ENCODE measurements around the gene LIPT1.
A peak's percentile ranks its signal among the peaks of the same experiment; 100 is the strongest.
"Not testable (repeated sequence)": the region's sequence is repeated elsewhere in the genome, so short reads cannot be mapped to it uniquely, and the experiment has no call there.

Gene LIPT1

DNA sequence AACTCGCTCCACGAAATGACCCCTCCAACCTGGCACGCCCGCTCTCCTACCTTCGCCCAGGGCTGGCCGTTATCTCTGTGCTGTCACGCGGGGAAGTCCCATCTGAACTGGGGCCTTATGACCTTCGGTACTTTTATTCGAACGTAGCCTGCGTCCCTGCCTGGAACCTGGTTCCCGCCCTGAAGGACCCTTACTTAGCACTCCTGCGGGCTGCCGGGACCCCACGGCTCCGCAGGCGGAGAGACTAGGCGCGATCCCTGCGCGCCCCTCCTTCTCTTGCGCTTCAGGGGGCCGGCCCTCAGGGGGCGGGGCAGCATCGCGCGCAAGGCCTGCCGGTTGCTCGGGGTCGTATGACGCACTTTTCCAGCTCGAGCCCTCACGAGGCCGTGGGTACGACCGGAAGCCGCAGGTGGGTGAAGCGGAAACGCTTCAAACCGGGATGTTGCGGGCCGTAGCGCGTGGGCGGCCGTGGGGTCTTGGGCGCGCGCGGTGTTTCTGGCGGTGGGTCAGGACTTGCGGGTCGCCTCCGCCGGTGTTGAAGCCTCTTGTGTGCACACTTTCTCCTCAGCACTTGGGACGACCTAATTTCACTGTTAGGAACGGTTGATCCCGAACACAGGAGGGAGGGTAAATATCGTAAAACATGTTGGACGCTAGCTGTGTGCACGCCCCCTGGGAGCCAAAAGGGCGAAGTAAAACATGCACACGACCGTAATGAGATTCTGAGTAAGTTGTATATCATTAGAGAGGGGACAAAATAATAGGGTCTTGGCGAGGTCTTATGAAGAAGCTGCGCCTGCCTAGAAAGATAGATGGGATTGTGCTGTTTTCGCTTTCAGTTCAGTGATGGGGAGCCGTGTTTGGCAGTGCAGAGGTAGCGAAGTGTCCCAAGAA lies at the start of gene LIPT1, which contains the start of gene TSGA10:
TSS of gene LIPT1 (plus strand) at position 325 of the 894 bp plus-strand sequence. CDS start 6,991 bp downstream, outside the sequence.
TSS of gene TSGA10 (minus strand) at position 300 of the 894 bp plus-strand sequence. CDS start 45,503 bp downstream, outside the sequence.
- peak; percentile 87 for DNase-seq (ENCODE audit: low read depth)

DNA sequence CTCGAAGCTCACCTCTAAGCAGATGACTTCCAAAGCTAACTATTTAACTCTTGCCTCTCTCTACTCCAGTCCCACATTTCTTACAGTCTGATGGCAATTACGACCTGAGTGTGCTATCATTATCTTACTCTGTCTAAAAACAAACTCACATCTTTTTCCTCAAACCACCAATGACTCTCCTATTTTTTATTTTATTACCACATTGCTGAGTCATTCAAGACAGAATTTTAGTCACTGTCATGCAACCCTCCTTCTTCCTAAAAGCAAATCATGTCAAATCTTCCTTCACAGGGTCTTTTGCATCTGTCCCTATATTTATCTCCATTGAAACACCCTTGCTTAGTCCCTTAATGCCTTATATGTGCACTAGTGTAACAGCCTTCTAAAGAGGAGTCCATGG lies 47.9 kb upstream of the LIPT1 start:
- DNase-seq (ENCODE audit: low read depth): no peak

DNA sequence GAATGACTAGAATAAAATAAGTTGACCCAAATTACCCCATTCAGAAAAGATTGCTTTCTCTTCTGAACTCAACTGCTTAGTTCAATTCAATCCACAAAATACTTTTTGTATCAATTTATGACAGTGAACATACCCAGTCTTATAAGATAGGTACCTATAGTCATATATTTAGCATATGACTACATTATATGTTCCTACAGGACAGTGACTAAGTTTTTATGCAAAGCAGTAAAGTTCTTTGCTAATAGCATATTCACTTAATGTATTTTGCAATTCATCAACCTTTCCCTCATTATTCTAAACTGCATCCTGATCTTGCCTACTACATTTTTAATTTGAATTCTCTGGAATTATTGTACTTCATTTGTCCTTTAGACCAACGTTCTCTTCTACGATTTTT lies 43.5 kb upstream of the LIPT1 start:
- no peak for DNase-seq (ENCODE audit: low read depth)

DNA sequence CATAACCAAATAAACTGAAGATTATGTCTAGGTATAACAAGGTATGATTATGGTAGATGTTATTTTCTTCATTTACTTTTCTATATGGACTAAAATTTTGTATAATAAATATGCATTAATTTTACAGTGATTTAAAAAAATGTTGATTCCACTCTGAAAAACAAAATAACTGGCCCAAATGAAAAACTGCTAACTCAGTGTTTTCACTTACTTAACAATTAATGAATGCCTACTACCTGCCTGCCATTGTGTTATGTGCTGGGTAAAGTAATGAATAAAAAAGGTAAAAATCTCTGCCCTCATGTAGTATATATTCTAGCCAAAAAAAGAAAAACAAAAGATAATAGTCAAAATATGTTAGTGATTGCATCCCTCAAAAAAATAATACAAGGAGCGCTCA lies 42.8 kb upstream of the LIPT1 start:
- no peak for DNase-seq (ENCODE audit: low read depth)

DNA sequence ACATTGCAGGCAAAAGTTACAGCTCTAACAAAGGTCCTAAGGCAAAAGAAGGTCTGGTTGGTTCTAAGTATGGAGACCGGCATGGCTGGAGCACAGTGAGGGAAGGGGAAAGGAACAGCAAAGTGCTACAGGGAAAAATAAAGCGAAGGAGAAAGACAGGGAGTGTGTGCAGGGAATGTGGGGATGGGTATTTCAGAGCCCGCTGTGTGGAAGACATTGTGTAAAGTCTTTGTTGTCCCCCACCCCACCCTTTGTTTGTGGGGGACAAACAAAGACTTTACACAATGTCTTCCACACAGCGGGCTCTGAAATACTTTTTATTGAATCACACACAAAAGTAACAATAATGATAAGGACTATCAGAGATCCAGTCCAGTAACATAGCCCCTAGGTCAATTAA lies 42.1 kb upstream of the LIPT1 start:
- no peak for DNase-seq (ENCODE audit: low read depth)

DNA sequence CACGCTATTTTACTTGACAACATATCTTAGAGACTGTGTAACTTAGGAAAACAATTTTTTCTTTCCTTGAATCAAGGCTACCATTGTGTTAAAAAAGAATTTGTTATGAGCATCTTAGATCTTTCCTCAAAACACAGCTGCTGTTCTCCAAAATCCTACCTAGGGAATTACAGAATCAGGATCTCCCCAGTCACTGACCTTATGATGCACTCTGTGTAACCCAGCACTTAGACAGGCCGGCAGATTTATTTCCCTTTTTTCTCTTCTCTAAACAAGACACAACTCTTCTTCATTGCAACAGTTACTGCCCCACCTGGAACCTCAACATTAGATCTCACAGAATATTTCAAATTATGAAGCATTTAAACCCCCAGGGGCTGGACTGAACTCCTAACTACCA lies 26.8 kb upstream of the LIPT1 start:
- DNase-seq (ENCODE audit: low read depth): no peak

DNA sequence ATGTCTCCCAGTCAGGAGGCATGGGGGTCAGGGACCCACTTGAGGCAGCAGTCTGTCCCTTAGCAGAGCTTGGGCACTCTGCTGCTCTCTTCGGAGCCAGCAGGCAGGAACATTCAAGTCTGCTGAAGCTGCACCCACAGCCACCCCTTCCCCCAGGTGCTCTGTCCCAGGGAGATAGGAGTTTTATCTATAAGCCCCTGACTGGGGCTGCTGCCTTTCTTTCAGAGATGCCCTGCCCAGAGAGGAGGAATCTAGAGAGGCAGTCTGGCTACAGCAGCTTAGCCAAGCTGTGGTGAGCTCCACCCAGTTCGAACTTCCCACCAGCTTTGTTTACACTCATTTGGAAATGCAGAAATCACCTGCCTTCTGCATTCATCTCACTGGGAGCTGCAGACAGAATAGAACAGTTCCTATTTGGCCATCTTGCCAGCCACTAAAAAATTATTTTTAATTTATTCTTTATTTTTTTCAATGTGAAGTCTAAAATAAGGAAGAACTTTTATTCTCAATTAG lies 19.7 kb upstream of the LIPT1 start:
- not testable (repeated sequence) for DNase-seq (ENCODE audit: low read depth)

DNA sequence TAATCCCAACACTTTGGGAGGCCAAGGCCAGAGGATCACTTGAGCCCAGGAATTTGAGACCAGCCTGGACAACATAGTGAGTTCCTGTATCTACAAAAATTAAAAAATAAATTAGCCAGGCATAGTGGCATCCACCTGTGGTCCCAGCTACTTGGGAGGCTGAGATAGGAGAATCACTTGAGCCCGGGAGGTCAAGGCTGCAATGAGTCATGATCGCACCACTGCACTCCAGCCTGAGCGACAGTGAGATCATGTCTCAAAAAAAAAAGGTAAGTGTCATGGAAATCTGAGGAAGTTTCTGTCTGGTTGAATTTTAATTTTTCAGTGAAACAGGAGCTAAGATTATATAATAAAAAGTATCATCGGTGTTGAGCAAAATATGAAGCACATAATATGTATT lies 15.8 kb upstream of the LIPT1 start:
- no peak for DNase-seq (ENCODE audit: low read depth)

DNA sequence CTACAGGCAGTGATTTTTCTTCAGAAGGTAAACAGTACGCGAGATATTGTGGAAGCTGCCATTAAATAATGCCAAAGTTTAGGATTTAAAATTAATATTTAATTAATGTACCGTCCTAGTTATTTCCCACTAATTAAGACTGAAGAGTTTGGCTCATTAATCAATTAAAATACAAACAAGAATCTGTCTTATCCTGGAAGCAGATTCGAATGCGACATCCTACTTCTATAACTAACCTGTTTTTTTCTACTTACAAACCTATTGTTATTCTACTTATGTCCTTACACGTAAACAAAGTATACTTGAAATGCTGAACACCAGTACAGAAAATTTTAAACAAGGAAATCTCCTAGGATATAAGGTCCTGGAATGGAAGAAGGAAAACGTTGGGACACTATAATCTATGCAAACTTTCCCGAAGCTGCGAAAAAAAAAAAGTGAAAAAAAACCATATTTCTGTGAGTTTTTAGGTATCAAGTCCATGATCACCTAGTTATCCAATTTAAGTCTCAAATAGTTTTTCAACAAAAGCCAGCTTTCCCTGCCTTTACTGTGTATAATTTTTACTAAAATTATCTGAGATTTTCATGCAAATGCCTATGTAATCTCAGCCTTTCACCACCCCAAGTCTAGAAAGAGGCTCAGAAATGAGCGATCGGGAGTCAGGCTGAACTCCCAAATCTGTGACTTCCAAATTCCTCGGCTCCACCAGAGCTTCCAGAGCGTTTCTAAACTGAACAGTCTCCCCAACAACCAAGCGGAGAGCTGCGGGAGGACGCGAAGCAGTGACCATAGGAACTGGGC lies 14.5 kb upstream of the LIPT1 start:
- no peak for DNase-seq (ENCODE audit: low read depth)

DNA sequence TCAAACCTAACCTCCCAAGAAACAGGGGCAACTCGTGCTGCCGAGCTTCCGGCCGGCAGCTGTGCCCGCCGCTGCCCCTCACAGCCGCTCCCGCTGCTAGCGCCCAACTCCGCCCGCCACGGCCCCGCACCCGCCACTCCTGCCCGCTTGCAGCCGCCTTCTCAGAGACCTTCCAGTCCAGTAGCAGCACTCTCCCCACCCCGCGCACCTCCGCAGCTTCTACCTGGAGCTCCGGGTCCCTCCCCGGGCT lies 14.0 kb upstream of the LIPT1 start:
- no peak for DNase-seq (ENCODE audit: low read depth)

DNA sequence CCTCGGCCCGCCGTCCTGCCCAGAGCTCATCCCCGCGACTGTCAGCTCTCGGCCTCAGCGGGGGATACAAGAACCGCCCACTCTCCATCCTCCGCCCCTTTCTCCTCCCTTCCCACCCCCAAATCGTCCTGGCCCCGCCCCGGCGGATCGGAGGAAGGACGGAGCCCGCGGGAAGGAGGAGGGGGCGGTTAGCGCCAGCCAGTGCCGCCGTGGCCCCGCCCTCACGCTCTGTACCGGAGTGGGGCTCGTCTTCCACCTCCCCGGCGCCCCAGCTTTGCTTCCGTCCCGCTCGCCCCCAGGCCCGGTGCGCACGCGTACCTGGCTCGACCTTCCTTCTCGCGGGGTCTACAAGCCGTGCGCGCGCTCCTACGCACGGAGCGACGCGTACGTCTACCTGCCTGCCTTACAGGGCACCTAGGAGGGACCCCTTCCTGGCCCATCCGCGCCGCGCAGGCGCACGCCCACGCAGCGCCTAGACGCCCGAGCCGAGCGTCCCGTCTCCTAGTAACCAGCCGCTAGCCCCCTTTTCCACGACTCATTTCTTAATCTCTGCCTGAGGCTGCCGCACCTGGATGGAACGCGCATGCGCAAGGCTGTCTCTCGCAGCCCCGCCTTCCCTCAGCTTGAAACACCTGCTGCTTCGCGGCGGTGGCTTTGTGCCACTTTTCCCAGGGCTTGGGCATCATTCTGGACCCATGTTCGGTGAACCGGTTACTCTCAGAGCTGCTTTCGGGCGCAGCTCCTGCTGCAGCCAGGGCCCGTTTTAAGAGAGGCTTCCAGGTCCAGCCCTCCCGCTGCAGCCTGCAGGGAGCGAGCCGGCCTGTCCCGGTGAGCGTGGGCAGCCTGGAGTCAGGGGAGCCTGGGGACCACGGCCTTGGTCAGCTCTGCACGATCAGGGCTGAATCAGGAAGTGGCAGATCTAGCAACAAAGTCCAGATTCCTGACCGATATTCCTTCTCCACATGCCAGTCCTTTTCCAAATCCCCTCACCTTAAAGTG lies 13.4 kb upstream of the LIPT1 start, which contains the start of gene C2orf15:
TSS of gene C2orf15 (plus strand) at position 598 of the 999 bp plus-strand sequence. CDS start 8,852 bp downstream, outside the sequence.
- peak; percentile 96 for DNase-seq (ENCODE audit: low read depth)

DNA sequence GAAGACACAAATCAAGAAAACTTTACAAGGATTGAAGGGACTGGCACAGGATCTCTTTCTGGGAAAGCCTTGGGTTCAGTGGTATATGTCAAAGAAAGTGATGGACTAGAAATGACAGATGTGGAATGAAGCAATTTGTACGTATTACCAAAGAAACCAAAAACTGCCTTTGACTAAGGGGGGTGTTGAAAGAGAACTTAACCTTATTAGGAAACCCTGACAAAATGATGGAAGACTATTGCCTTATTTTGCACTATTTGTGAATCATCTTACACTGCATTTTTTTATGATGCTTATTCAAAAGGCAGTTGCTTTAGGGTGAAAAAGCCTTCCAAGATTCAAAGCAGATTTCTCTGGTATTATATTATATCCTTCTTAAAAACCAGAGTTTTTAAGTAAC lies 4.1 kb upstream of the LIPT1 start:
- no peak for DNase-seq (ENCODE audit: low read depth)

DNA sequence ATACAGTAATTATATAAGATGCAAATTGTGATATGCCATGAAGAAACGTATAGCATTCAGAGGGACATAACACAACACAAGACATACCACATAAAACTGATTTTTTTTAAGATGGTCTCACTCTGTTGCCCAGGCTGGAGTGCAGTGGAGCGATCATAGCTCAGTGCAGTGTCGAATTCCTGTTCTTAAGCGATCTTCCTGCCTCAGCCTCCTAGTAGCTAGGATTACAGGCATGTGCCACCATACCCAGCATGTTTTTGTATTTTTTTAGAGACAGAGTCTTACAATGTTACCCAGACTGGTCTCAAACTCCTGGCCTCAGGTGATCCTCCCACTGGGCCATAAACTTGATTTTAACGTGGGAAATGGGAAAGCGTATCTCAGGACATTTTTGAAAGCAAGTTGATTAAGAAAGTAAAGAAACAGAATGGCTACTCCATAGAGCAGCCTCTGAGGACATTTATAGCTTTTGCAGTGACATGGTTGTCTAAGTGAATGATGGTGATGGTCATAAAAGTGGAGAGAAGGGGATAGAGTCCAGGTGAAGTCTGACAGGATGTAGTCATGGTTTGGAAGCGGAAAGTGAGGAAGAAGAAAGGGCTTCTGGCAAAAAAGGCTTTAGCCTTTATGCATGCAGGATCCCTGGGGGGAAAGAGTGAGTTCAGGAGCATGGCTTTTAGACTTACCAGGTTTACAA lies 2.4 kb upstream of the LIPT1 start:
- DNase-seq (ENCODE audit: low read depth): no peak

DNA sequence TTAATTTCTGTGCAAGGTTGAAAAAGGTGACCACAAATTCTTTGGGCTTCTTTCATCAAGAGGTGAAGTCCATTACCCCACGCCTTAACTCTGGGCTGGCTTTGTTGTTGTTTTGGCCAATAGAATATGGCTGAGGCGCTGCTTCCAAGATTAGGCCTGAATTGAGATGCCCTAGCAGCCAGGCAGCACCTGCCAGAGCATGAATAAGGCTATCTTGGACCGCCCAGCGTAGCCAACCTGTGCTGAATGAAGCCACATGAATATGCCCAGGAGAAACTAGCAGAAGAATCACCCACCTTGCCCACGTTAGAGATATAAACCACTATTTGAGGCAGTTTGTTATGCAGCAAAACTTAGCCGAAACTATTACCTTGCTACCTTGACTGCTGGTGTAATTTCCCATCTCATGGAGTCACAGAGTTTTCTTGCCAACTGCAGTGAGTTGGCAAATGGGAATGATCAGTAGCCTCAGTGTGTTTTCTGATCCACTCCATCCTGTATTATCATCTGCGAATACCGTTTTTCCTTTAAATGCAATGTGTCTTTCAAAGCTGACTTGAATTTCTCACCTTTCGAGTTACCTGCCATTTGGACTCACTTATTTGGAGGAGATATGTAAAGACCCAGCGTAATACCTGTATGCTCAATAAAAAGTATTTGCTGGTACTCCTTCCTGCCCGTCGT lies 704 bp upstream of the LIPT1 start:
- DNase-seq (ENCODE audit: low read depth): no peak

DNA sequence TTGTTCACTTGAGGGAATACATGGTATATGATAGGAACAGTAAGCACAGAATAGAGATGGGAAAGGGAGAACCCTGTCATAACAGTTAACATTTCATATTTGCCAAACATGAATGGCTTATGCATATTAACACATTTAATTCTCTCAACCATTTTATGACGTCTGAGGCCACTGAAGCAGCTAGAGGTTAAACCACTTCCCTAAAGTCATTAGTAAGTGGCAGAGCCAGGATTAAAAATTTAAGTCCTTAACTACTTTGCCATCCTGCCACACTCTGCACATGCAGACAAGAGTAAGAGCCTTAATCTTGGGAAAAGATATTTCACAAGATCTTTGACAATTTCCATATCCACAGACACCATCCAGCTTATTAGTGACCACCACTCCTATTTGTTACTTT lies 2.1 kb downstream of the LIPT1 start:
- DNase-seq (ENCODE audit: low read depth): no peak

DNA sequence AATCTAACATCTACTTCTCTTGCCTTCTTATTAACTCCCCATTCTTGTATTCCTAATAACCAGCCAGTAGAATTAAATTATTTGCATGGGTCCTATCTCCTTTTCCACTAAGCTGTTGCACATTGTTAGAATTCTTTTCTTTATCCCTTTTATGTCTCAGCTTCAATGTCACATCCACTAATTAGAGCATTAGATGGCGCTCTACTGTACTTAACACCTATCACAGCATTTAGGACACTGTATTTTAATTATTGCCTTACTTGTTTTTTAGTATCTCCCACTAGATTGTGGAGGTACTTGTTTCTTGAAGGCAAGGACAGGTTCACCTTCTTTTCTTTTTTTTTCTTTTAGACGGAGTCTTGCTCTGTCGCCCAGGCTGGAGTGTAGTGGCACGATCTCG lies 3.8 kb downstream of the LIPT1 start:
- DNase-seq (ENCODE audit: low read depth): no peak

DNA sequence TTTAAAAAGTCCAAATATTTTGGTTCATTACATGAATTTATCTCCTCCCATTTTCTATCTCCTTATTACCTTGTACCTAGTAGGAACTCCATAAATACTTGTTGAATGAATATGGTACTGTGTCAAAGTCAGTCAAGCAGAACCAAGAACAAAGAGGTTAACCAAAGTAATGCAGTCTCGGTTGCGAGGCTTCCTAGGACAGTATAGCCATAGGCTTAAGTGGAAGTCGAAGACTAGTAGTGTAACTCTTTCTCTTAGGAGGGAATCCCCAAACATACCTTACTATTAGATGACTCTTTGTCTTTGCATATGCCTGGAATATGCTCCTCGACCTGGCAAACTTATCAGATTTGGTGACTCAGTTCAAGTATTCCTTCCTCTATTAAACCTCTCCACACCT lies 4.8 kb downstream of the LIPT1 start:
- DNase-seq (ENCODE audit: low read depth): no peak

DNA sequence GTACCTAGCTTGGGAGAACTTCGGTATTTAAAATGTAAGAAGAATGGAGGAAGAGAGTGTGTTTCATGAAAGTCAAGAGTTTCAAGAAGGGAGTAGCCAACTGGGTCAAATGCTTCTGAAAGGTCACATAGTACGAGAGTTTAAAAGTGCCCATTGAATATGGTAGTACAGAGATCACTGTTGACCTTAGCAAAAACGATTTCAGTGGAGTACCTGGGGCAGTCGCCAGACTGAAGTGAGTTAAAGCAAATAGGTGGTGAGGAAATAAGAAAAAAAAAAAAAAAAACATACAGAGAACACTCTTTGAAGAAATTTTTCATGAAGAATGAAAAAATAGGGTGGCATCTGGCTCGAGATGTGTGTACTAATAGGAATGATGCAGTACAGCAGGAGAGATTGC lies 11.5 kb downstream of the LIPT1 start:
- DNase-seq (ENCODE audit: low read depth): no peak

DNA sequence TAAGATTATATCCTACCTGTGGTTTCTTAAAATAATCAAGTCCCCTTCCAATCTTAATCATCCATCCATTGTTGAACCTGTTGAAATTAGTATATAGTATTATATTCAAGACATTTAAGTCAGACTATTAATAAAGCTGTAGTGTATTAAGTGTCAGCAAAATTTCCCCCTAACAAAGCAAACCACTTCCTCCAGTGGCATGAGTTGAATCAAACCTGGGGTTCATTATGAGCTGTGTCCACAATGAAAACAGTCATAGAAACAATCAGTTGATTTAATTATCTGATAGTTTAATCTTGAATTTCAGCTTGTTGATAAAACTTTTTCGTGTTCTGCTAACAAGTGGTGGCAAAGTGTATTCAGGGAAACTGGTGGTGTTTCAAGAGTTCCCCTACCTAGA lies 14.8 kb downstream of the LIPT1 start:
- DNase-seq (ENCODE audit: low read depth): no peak

DNA sequence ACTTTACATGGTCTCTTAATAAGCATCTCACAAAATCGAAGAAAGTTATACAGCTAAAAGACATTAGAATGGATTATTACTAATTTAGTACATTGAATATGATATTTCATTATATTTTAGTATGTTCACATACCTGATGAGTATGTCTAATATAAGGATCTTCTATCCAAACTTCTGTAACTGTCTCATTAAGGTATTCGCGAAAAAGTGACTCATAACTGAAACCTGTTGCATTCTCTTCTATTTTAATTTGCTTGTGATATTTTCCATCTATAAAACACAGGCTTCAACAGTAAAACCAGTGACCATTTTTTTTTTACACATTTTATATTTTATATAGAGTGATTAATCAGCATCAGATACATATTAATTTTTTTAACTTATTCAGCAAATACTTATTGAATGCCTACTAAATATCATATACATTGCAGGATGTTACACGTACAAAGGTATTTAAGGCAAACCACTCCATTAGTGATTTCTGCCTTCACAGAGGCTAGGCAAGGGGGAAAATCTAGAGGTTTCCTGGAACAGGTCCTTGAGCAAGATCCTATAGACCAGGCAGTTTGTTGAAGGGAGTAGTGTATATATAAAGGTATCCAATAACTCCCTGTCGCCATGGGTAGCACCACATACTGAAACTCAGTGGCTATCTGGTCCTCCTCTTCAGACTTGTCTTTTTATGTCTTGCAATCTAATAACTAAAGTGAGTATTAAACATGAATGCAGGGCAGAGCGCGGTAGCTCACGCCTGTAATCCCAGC lies 16.8 kb downstream of the LIPT1 start:
- no peak for DNase-seq (ENCODE audit: low read depth)

All from T-helper 22 cell (primary cell).